ENCODE data around the gene SLC16A1. TPM values are rescaled to one million over a fixed set of nuclear protein-coding genes. Genes with fewer than 3 reads are reported as not detected.
"Not testable (repeated sequence)": the region's sequence is repeated elsewhere in the genome, so short reads cannot be mapped to it uniquely, and the experiment has no call there.

The SLC16A1 gene
- total and polyA plus RNA-seq, 2 experiments from 2014 or later: 231 to 593 TPM

GRCh38 chr1:112960384-112960783, 4.4 kb upstream of the SLC16A1 start:
- Histone ChIP-seq H2AFZ (no peak overlapping the region), H3K4me3 (peak overlapping the region; percentile 35), H3K27ac (ENCODE audit: low read depth) (peak overlapping the region; percentile 73), H4K20me1 (replicated peaks; ENCODE audit: insufficient read depth) (peaks cover 4% of the 10 kb centered on the region; the same call in 1 of the 2 replicates), H3K79me2 (replicated peaks; ENCODE audit: insufficient read depth) (peaks cover 89% of the 10 kb centered on the region), H3F3A (replicated peaks; ENCODE audit: low read depth) (0 out of 2 replicates have a peak, but pooled peaks cover 7% of the 10 kb centered on the region), H3K9me2 (ENCODE audit: insufficient read depth) (no peaks in the 10 kb centered on the region), H3K27me3 (ENCODE audit: insufficient read depth) (no peaks in the 10 kb centered on the region), H3K36me3 (ENCODE audit: insufficient read depth) (peaks cover 31% of the 10 kb centered on the region), H3K4me2 (peak overlapping the region; percentile 72), H3K4me1 (ENCODE audit: insufficient read depth) (peaks cover 25% of the 10 kb centered on the region)
- DNase-seq (ENCODE audit: low spot score) (no peak), ATAC-seq (no peak)
- TF ChIP-seq ETS1 (IDR thresholded peaks at IDR 0.05): no peak
- TF ChIP-seq EZH2 (IDR thresholded peaks at IDR 0.05; ENCODE audit: low read depth, unreplicated experiment): no peak
- TF ChIP-seq STAT1 (IDR thresholded peaks at IDR 0.05; ENCODE audit: unreplicated experiment): no peak
- TF ChIP-seq JUNB (IDR thresholded peaks at IDR 0.05; ENCODE audit: unreplicated experiment): no peak
- TF ChIP-seq REST (IDR thresholded peaks at IDR 0.05; ENCODE audit: unreplicated experiment): no peak
- Mint-ChIP-seq H3K36me3 (ENCODE audit: low read depth) (peaks cover 44% of the 10 kb centered on the region), H3K4me3 (no peak overlapping the region), H3K27me3 (ENCODE audit: insufficient read depth, low read depth, poor library complexity) (peaks cover 6% of the 10 kb centered on the region), H3K27ac (0 out of 2 replicates have a peak overlapping the region, but pooled peaks have one; percentile 42), H3K4me1 (peaks cover 19% of the 10 kb centered on the region), H3K9me3 (no peaks in the 10 kb centered on the region)

- Histone ChIP-seq H3K79me2 (replicated peaks; ENCODE audit: insufficient read depth) (peaks cover 95% of the 10 kb centered on the region), H3K4me2 (peak overlapping the region; percentile 84), H4K20me1 (replicated peaks; ENCODE audit: insufficient read depth) (peaks cover 19% of the 10 kb centered on the region), H3K4me1 (ENCODE audit: insufficient read depth) (peaks cover 32% of the 10 kb centered on the region), H3K4me3 (peak overlapping the region; percentile 85), H3K36me3 (ENCODE audit: insufficient read depth) (peaks cover 23% of the 10 kb centered on the region), H3K27ac (ENCODE audit: low read depth) (0 out of 2 replicates have a peak overlapping the region, but pooled peaks have one; percentile 14)
- H2AFZ ChIP-seq; H3K27me3 ChIP-seq (ENCODE audit: insufficient read depth); H3F3A ChIP-seq (replicated peaks; ENCODE audit: low read depth); H3K9me3 Mint-ChIP-seq; DNase-seq (ENCODE audit: low spot score); H3K27ac Mint-ChIP-seq; ATAC-seq; H3K27me3 Mint-ChIP-seq (ENCODE audit: insufficient read depth, low read depth, poor library complexity); H3K9me2 ChIP-seq (ENCODE audit: insufficient read depth): not testable (repeated sequence)
- peaks cover 54% of the 10 kb centered on the region for H3K36me3 Mint-ChIP-seq (ENCODE audit: low read depth)
- peaks cover 27% of the 10 kb centered on the region for H3K4me1 Mint-ChIP-seq
- peak overlapping the region; percentile 98 for H3K4me3 Mint-ChIP-seq
Observed at GRCh38 chr1:112958236-112958635, 2.2 kb upstream of the SLC16A1 start.

Measured in GM23338 (cell line).